ENCODE results near the gene BICRA.
A peak's percentile ranks its signal among the peaks of the same experiment; 100 is the strongest.
"Not testable (repeated sequence)": the region's sequence is repeated elsewhere in the genome, so short reads cannot be mapped to it uniquely, and the experiment has no call there.

The BICRA gene

DNA sequence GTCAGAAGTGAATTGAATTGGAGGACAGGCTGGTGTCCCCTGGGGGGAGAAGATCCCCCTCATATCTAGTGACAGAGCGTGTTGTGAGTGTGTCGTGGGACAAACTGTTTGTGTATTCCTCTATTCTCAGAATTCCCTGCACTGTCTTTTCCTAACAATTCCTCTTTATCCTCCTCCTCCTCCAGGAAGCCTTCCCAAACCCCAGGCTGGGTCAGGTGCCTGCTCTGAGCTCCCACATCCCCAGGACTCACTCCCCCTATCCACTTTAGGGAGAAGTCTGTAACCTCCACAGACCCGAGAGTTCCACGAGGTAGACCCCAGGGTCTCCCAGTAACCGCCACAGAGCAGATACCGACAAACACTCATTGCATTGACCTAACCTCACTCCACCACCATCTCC, 15.1 kb upstream of the BICRA start:
- no peak for DNase-seq (ENCODE audit: low spot score)
- TF ChIP-seq, protein P1, sequence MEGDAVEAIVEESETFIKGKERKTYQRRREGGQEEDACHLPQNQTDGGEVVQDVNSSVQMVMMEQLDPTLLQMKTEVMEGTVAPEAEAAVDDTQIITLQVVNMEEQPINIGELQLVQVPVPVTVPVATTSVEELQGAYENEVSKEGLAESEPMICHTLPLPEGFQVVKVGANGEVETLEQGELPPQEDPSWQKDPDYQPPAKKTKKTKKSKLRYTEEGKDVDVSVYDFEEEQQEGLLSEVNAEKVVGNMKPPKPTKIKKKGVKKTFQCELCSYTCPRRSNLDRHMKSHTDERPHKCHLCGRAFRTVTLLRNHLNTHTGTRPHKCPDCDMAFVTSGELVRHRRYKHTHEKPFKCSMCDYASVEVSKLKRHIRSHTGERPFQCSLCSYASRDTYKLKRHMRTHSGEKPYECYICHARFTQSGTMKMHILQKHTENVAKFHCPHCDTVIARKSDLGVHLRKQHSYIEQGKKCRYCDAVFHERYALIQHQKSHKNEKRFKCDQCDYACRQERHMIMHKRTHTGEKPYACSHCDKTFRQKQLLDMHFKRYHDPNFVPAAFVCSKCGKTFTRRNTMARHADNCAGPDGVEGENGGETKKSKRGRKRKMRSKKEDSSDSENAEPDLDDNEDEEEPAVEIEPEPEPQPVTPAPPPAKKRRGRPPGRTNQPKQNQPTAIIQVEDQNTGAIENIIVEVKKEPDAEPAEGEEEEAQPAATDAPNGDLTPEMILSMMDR (IDR thresholded peaks at IDR 0.05; ENCODE audit: extremely low read depth, missing control alignments): no peak

DNA sequence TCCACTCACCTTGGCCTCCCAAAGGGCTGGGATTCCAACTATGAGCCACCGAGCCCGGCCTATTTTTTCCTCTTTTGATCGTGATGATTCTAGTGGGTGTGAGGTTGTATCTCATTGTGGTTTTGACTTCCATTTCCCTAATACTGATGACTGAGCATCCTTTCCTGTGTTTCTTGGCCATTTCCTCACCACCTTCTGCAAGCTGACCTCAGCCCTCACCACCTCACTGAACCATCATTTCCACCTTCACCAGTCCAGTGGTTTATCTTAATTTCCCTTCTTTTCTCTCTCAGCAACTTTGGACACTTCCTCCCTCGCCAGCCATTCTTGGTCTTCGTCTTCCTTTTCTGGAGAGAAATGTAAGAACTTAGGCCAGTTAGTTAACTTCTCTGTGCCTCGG, 13.0 kb upstream of the BICRA start:
- no peak for DNase-seq (ENCODE audit: low spot score)
- TF ChIP-seq, protein P1 (IDR thresholded peaks at IDR 0.05; ENCODE audit: extremely low read depth, missing control alignments): no peak

DNA sequence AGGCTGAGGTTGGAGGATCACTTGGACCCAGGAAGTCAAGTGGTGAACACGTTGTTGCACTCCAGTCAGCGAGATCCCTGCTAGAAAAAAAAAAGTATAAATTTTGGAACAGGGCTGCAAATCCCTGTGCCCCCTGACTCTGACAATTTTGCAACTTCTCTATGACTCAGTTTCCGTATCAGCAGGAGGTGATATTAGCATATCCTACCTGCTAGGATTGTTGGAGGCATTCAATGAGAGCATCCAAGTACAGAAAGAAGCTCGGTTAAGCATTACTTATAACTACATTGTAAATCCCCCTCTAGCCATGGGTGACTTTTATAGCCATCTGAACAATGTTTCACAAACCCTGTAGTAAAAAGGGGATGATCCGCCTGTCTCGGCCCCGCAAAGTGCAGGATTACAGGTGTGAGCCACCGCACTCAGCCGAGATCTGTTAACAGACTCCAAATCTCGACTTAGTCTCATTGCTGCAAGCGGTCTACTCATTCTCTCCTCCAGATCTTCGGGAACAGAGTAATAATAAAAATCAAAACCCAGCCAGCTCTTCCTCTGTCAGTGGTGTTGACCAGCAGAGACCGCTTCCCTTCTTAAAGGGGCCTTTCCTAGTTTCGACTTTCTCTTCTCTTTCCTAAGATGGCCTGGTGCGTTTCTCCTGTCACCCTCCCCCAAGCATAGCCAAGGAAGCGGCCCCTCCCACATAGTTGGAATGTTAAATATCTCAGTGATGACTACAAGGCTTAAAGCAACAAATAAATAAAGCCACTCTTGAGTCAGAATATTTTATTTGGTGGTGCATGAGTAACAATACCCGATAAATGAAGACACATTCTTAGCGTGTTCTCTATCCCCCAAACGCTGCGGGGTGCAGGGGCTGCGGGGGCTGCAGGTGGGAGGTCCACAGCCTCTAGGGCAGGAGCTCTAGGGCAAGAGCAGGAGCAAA, 10.3 kb upstream of the BICRA start:
- DNase-seq (ENCODE audit: low spot score): no peak
- TF ChIP-seq, protein P1 (IDR thresholded peaks at IDR 0.05; ENCODE audit: extremely low read depth, missing control alignments): no peak

GRCh38 chr19:47599671-47600245, 9.2 kb upstream of the BICRA start:
- DNase-seq (ENCODE audit: low spot score): not testable (repeated sequence)

GRCh38 chr19:47600246-47601179, 8.4 kb upstream of the BICRA start:
- DNase-seq (ENCODE audit: low spot score): peak; percentile 100
- TF ChIP-seq, protein P1 (IDR thresholded peaks at IDR 0.05; ENCODE audit: extremely low read depth, missing control alignments): no peak

- DNase-seq (ENCODE audit: low spot score): no peak
- TF ChIP-seq, protein P1 (IDR thresholded peaks at IDR 0.05; ENCODE audit: extremely low read depth, missing control alignments): no peak
These were observed 7.6 kb upstream of the BICRA start for GRCh38 chr19:47601180-47601904.
